HG02981 (cell line): ENCODE results near the gene DGKG.
A peak's percentile ranks its signal among the peaks of the same experiment; 100 is the strongest.

Experiments
- ATAC-seq: cut with Tn5 transposase; IDR thresholded peaks from one replicate; pipeline ENCODE4 v1.9.1; 2021; ENCODE audit warnings: mild to moderate bottlenecking, moderate library complexity; ENCODE audit not compliant: unreplicated experiment

Gene DGKG

DNA sequence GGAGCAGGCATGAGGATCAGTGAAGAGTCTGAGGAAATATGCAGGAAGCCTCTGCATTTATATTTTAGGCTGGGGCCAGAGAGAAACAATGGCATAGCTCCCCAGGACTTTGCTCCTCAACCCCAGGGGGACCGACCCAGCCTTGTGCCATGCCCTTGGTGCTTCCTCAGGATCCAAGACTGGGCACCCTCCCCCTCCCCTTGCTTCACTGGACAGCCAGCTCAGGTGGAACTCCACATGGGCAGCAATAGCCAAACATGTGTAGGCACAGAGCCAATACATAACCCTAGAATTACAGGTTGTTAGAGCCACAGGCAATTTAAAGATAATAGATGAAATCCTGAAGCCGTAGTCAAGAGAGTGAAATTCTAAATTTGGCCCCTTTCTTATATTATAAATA, 180.1 kb downstream of the DGKG start:
- ATAC-seq, result no peak

DNA sequence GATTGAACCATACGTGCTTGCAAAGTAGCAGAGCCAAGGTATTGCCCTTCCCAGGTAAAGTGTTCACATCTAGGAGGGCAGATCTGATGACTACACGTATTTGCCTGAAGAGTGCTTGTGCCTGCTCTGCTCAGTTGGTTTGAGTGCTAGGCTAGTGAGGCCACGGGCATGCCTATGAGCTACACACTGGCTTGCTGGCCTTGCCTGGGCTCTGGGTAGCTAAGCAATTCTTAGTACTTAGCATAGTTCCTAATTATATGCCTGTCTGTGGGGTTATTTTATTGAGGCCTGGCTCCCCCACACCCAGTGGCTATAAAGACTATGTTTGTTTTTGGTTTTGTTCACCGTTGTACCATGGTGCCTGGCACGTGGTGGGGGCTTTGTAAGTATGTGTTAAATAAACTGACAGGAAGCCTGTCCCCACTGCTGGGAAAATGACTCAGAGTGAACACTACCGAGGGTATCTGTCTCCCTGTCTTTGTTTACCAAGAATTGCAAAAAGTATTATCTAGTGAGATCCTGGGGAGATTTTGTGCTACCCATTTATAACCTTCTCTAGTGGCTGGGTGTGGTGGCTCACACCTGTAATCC, 181.0 kb downstream of the DGKG start:
- ATAC-seq, result no peak

DNA sequence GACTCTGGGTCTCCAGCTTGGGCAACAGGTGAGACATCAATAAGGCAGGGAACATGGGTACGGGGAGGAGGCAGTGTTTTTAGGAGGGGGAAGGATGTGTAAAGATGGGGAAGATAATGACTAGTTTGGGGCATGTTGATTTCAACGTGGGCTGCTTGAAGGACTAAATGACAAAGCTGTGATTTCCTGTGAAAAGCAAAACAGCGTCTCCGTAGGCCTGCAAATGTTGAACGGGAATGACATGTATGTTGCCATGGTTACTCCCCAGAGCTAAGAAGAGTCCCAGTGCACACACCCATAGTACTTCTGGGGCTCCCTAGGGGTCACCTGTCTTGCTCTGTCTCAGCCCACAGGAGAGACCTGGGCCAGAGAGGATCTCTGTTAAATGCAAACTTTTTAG, 181.9 kb downstream of the DGKG start:
- ATAC-seq, result no peak

DNA sequence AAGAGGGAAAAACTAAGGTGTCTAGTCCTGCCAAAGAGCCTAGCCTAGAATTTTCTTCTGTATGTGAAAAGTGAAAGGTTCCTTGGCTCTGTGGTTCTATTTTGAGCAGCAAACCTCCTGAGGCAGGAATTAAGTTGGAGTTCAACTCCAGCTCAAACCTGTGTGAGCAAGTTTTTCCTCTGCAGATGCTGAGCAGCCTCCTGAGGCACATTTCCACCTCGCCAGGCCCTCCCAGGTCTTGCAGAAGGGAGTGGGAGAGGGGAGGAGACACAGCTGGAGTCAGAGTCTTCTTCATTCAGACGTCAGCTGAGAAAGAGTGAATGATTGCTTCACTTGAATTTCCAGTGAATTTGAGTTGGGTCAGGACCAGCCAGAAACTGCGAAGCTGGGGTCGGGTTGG, 183.6 kb downstream of the DGKG start:
- ATAC-seq, result no peak

DNA sequence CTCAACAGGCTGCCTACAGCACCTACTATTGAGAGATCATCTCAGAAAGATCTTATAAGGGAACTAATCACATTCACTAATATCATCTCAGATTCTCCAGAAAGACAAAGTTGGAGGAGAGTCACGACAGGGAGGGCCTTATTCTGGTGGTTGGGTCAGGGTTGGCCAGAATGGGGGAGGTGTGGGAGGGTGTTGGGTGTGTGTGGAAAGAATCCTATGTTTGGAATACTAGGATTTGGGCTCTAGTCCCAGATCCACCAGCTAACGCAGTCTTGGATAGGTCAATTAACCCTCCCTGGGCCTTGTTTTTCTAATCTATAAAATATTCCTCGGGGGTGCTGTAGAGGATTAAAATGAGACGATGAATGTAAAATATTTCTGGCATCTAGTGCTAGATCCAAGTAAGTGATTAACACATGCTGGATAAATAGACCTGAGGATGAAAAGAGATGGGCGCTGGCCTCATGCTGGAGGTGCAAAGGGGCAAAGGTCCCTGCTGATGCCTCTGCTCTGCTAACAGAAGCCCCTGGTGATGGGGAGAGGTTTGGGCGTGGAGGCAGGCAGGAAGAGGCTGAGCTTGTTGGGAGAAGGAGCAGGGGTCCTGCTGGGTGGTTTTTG, 185.6 kb downstream of the DGKG start:
- no peak for ATAC-seq

DNA sequence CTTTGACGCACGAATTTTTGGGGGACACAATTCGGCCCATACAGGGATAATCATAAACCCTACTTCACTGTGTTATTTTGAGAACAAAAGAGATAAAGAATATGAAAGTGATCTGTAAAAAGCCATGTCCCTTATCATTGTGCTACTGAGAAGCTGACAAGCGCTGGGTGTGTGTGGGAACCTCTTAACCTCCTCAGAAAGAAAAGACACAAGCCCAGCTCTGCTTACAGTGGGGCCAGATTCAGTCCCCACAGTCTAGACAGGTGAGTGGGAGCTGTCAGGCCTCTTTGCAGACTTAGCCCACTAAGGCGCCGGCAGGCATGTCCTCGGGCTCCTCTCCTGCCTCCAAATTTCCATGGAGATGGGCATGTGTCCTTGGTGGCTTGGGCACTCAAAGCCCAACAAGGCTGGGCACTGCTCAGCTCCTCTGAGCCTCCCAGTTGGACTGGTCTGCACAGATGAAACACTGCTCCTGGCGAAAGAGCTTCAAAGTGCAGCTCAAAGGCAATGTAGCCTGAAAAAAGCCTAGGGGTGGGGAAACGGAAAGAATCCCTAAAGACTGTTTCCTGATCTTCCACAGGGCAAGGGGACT, 188.7 kb downstream of the DGKG start:
- ATAC-seq, result no peak

DNA sequence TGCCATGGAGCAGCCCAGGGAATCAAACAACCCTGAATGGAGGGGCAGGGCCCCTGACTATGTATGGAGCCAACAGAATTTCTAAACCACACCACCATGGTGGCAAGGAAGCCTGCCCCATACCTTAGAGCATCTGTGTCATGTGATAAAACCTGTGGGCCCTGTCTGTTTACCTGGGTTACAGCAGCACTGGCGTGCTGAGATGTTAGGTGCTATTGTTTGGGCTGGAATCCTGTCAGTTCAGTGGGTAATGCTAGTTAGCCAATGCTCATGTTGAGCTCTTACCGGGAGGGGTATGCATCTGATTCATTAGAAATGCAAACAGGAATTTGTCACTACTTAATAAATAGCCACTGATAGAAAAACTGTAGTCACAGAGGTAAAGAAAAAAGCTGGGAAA, 189.7 kb downstream of the DGKG start:
- ATAC-seq, result no peak

DNA sequence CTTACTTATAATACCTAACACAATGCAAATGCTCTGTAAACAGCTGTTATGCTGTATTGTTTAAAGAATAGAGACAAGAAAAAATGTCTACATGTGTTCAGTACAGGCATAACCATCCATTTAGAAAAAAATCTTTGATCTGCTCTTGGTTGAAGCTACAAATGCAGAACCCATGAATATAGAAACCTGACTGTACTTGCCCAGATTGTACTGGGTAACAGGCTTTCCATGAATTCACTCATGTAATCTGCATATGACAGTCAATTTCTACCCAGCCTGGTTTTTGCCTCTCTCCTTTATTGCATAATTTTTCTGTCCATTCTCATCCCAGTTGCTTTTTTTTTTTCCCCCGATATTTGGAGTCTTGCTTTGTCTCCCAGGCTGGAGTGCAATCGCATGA, 190.5 kb downstream of the DGKG start:
- no peak for ATAC-seq

DNA sequence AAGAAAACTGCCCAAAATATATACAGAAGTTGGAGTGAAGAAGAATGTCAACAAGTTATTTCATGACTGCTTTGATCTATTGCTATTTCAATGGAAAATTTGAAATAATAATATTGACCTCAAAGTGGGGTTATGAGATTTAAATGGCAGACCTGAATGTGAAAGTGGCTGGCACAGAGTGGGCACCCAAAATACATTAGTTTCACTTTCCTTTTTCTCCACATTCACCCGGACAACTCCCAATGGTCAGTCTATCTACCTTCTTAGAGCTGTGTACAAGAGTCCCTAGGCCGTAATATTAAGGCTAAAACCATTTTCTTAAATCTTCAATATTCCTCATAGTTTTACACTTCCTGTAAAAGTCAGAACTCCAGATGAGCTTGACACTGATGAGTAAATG, 191.5 kb downstream of the DGKG start:
- no peak for ATAC-seq

DNA sequence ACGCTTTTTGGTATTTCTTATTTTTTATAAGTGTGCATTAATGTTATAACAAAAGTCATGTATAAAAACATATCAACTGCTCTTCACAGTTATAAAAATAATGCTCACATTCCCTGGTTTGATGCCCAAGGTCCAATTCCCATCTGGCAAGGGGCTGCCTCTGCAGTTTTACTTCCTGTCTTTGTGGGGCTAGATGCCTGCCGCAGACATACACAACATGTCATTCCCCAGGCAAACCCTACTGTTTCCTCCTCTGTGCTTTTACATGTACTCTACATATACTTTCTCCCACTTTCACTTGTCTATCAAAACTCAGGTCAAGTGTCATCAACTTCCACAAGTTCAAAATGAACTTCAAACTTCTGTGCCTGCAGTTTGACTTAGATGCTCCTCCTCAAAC, 192.7 kb downstream of the DGKG start:
- no peak for ATAC-seq

DNA sequence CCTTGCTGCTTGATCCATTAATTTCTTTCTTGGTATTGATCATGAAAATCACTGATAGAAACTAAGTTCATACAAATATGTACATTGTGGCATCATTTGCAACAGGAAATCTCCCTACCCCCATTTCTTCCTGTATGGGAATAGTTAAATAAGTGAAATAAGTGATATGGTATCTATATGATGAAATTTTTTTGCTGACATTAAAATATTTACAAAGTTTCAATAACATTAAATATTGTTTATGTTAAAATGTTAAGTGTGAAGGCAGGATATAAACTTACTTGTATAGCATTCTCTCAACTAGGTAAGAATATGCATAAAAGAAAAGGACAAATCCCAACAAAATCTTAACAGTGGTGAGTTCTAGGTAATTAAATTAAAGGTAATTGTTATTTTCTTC, 193.1 kb downstream of the DGKG start:
- no peak for ATAC-seq

DNA sequence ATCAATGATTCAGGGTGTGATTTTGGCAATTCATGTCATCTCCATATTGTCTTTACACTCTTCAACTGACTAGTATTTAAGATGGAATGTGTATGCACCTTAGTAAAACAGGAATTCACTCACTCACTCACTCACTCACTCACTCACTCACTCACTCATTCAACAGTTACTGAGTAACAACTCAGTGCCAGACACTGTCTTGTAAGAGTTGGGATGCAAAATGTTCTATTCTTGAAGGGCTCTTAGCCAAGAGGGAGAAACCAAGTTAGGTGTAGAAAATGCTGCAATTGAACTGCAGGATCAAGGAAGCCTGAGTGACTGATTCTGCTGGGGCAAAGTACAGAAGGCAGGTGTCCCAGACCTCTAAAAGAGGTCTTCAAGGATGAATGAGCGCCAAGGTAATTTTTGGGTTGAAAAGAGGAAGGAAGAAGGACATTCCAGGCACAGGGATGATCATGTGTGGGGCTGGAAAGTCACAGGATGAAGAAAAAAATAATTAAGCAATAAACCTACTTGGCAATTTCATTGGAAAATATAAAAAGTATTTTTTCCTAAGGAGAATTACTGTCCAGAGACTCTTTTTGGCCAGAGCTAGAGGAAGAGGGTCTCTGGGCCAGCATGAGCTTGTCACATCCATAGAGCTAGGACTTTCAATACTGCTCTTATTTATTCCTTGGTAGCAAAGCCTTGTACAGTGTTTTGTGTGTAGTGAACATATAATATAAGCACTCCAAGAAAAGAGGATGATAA, 194.2 kb downstream of the DGKG start:
- no peak for ATAC-seq

DNA sequence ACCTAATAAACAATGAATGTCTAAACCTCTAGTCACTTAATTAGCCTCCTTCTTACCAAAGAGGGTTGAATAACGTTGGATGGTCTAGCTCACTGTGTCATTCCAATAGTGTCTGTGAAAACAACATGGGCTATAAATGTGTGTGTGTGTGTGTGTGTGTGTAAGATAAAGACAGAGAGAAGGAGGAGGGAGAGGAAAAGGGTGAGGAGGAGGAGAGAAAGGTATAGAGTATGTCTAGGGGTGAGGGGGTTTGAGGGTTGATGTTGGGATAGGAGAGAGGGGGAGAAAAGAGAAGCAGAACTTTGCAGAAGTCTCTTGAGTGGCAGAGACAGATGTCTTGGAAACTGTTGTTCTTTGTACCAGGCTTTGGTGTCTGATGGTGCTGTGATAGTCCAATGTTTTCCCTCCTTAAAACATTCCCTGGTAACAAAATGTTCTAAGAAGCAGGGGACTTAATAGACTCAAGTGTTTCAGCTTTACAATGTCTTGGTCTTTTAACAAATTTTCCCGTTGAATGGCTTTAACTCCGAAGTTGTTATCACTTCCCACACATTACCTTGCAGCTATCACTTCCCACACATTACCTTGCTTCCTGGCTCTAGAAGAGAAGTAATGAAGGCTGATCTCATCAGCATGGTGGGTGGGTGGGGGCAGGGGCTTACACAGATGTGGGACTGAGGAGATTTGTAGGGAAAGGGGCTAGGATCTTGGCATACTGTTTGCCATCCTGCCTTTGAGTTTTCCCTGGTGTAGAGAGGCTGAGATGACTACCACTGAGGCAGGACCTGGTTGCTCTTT, 195.3 kb downstream of the DGKG start:
- no peak for ATAC-seq

DNA sequence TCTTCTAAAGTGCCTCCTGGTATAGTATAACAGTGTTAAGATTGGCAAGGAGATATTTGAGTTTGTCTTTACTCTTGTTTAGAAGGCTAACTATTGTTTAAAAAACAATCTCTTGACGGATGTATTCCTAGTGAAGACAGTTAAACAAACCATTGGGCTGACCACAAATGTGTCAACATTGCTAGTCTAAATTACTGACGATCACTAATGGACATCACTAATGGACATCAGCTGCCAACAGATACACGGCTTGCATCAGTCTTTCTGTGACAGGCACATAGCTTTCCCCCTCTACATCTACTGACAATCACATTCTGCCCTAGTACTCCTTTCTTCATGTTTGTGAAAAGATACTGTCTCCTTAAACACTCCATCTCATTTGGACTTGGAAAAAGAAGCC, 196.0 kb downstream of the DGKG start:
- ATAC-seq, result no peak

DNA sequence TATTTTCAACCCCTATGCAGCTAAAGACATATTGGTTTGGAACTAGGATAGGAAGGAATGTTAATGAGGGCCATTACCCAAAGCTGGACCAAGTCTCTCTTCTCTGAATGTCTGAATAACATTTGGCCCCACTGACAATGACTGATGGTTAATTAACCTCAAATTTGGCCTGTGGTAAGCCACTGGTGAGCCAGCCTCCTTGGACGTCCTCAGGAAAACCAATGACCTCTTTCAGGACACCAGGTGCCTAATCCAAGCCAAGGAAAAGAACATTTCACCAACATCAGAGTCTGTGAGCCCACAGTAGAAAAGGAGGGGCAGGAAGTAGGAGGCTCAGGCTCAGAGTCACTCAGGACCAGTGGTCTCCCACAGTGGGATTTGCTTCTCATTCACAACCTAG, 196.7 kb downstream of the DGKG start:
- ATAC-seq, result no peak

DNA sequence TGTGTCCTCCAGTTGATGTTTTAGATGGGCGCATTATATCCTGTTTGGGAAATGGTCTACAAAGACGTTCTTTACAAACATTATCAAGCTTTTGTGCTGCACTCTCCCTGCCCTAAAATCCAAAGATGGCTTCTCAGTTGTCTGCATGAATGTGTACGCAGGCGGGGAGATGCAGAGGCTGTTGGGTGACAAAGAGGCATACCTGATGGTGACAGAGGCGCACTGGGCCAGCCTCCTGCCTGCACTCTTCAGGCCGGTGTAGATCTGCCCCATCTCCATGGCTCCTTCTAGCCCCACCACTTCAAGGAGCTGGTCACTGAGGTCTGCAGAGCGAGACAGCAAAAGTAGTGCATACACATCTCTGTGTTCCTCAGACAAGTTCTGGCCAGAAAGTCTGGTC, 197.3 kb downstream of the DGKG start:
- no peak for ATAC-seq

DNA sequence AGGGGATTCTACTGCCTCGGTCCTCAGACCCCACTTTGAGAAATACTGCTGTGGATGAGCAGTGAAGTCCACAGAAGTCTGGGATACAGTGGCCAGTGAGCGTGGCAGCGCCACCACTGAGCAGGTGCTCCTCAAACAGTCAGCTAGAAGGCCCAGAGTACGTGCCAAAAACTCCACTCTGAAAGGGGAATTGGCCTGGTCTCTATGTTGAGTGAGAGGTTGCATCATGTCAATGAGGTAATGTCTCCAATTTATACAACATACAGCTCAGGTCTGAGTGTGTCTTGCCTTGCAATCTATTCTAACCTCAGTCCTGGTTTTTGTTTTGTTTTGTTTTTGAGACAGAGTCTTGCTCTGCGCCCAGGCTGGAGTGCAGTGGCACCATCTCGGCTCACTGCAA, 199.8 kb downstream of the DGKG start:
- no peak for ATAC-seq

DNA sequence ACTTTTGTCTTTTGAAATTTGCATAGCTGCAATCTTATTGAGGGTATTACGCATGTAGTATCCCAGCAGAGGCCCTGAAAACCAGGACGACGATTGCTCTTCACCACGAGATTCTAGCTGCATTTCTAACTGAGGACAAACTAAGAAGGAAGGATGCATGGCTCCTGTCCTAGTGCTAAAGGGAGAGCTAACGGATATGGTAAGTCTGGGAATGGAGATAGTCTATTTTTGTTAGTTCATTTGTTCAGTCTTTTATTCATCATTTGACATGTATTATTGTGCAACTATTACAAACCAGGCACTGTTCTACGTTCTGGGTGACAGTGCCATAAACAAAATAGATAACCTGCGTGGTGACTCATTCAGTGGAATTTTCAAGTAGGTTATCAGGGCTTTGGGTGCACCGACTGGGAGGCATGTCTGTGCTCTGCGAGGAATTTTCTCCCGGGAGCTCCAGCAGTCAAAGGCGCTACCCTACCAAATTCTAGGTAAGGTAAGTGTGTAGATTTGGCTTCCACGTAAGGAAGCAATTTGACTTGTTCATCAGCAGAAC, 201.3 kb downstream of the DGKG start:
- ATAC-seq, result no peak

DNA sequence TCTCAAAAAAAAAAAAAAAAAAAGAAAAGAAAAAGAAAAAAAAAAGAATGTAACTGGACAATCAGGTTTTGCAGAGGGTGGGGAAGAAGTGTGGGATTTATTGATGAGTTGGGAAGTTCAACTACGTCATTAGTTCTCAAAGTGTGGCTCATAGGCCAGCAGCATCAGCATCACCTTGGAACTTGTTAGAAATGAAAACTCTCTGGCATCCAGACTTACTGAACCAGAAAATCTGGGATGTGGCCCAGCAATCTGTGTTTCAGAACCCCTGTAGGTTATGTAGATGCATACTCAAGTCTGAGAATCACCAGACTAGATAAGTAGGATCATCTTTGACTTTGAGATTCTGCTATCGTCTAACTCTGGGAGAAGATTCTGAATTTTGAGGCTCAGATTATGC, 207.4 kb downstream of the DGKG start:
- ATAC-seq, result no peak

DNA sequence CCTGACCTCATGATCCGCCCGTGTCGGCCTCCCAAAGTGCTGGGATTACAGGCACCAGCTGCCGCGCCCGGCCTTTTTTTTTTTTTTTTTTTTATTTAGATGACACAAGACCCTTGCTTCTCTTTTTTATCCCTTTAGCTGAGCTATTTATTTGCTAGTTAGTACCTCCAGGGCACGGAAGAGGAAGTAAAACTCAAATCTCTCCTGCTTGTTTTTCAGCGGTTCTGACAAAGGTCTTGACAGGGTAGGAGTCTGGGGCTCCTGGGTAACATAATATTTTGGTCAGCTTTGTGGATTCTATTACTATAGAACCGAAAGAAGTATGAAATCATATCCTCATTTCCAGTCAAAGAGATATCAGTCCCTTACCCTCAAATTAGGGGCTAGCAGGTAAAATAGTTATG, 209.1 kb downstream of the DGKG start:
- ATAC-seq, result peak; percentile 89

DNA sequence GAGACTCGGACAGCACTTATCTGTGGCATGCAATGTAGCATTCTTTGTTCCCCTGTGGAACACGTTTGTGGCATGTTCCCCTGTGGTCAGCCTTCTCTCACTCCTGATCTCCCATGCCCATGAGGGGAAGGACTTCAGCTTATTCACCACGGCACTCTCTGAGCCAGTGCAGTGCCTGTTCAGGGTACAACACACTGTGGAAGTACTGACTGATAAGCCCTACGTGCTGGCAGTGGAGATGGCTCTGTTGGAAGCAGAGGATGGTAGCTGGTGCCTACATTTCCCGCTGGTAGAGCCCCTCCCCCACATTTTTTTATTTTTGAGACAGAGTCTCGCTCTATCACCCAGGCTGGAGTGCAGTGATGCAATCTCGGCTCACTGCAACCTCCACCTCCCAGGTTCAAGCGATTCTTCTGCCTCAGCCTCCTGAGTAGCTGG, 209.7 kb downstream of the DGKG start:
- ATAC-seq, result peak; percentile 3
